ENCODE results near the gene GOLGA3.

GOLGA3 gene

GRCh38 chr12:132748319-132748718, 80.3 kb downstream of the GOLGA3 start:
- DNase-seq (ENCODE audit: extremely low spot score): no peak
- ChIA-PET POLR2A (interaction anchor here (1.0 kb wide), 1 partner anchor 12 kb away, joined by 3 read pairs; no protein-coding TSS in a partner anchor), CTCF (no interaction called here)
- TF ChIP-seq ARNT (IDR thresholded peaks at IDR 0.05) (no peak), ELF4 (IDR thresholded peaks at IDR 0.05) (no peak), SP1 (IDR thresholded peaks at IDR 0.05) (no peak), BHLHE40 (IDR thresholded peaks at IDR 0.05; ENCODE audit: borderline replicate concordance) (no peak), TARDBP (IDR thresholded peaks at IDR 0.05) (no peak), CTBP1 (IDR thresholded peaks at IDR 0.05; ENCODE audit: borderline replicate concordance) (no peak), SUZ12 (IDR thresholded peaks at IDR 0.05) (no peak), HDGF (IDR thresholded peaks at IDR 0.05; ENCODE audit: borderline replicate concordance) (no peak), ZNF384 (IDR thresholded peaks at IDR 0.05) (no peak), FOXK2 (IDR thresholded peaks at IDR 0.05) (no peak), NFRKB (IDR thresholded peaks at IDR 0.05) (no peak), PKNOX1 (IDR thresholded peaks at IDR 0.05) (no peak), FOXM1 (IDR thresholded peaks at IDR 0.05; ENCODE audit: borderline replicate concordance) (no peak), L3MBTL2 (conservative IDR thresholded peaks at IDR 0.05) (no peak), LEF1 (IDR thresholded peaks at IDR 0.05; ENCODE audit: borderline replicate concordance) (no peak), FOXA1 (IDR thresholded peaks at IDR 0.05) (no peak)

- ChIA-PET CTCF (no interaction called here), POLR2A (no interaction called here)
- DNase-seq (ENCODE audit: extremely low spot score): no peak
- TF ChIP-seq HDGF (IDR thresholded peaks at IDR 0.05; ENCODE audit: borderline replicate concordance) (no peak), SP1 (IDR thresholded peaks at IDR 0.05) (no peak), ARNT (IDR thresholded peaks at IDR 0.05) (no peak), BHLHE40 (IDR thresholded peaks at IDR 0.05; ENCODE audit: borderline replicate concordance) (no peak), CTBP1 (IDR thresholded peaks at IDR 0.05; ENCODE audit: borderline replicate concordance) (no peak), TARDBP (IDR thresholded peaks at IDR 0.05) (no peak), SUZ12 (IDR thresholded peaks at IDR 0.05) (no peak), NFRKB (IDR thresholded peaks at IDR 0.05) (no peak), PKNOX1 (IDR thresholded peaks at IDR 0.05) (no peak), ELF4 (IDR thresholded peaks at IDR 0.05) (no peak), LEF1 (IDR thresholded peaks at IDR 0.05; ENCODE audit: borderline replicate concordance) (no peak), FOXK2 (IDR thresholded peaks at IDR 0.05) (no peak), FOXM1 (IDR thresholded peaks at IDR 0.05; ENCODE audit: borderline replicate concordance) (no peak), FOXA1 (IDR thresholded peaks at IDR 0.05) (no peak)
Measured at GRCh38 chr12:132747896-132748295, 80.8 kb downstream of the GOLGA3 start.

GRCh38 chr12:132747395-132747794, 81.3 kb downstream of the GOLGA3 start:
- CTCF ChIA-PET: no interaction called here
- TF ChIP-seq SUZ12 (IDR thresholded peaks at IDR 0.05) (no peak), TARDBP (IDR thresholded peaks at IDR 0.05) (no peak), ELF4 (IDR thresholded peaks at IDR 0.05) (no peak), ARNT (IDR thresholded peaks at IDR 0.05) (no peak), FOXA1 (IDR thresholded peaks at IDR 0.05) (no peak), PKNOX1 (IDR thresholded peaks at IDR 0.05) (no peak), NFRKB (IDR thresholded peaks at IDR 0.05) (no peak), SP1 (IDR thresholded peaks at IDR 0.05) (no peak), CTBP1 (IDR thresholded peaks at IDR 0.05; ENCODE audit: borderline replicate concordance) (no peak), ZNF384 (IDR thresholded peaks at IDR 0.05) (no peak), BHLHE40 (IDR thresholded peaks at IDR 0.05; ENCODE audit: borderline replicate concordance) (no peak), HDGF (IDR thresholded peaks at IDR 0.05; ENCODE audit: borderline replicate concordance) (no peak), FOXK2 (IDR thresholded peaks at IDR 0.05) (no peak), FOXM1 (IDR thresholded peaks at IDR 0.05; ENCODE audit: borderline replicate concordance) (no peak), LEF1 (IDR thresholded peaks at IDR 0.05; ENCODE audit: borderline replicate concordance) (no peak), L3MBTL2 (conservative IDR thresholded peaks at IDR 0.05) (no peak)
- POLR2A ChIA-PET: no interaction called here
- DNase-seq (ENCODE audit: extremely low spot score): no peak

GRCh38 chr12:132746613-132747012, 82.1 kb downstream of the GOLGA3 start:
- no peak for TF ChIP-seq FOXK2 (IDR thresholded peaks at IDR 0.05)
- TF ChIP-seq NFRKB (IDR thresholded peaks at IDR 0.05): no peak
- no peak for TF ChIP-seq LEF1 (IDR thresholded peaks at IDR 0.05; ENCODE audit: borderline replicate concordance)
- no peak for TF ChIP-seq FOXA1 (IDR thresholded peaks at IDR 0.05)
- no peak for TF ChIP-seq FOXM1 (IDR thresholded peaks at IDR 0.05; ENCODE audit: borderline replicate concordance)
- no peak for TF ChIP-seq CTBP1 (IDR thresholded peaks at IDR 0.05; ENCODE audit: borderline replicate concordance)
- no peak for TF ChIP-seq L3MBTL2 (conservative IDR thresholded peaks at IDR 0.05)
- no peak for TF ChIP-seq BHLHE40 (IDR thresholded peaks at IDR 0.05; ENCODE audit: borderline replicate concordance)
- TF ChIP-seq SP1 (IDR thresholded peaks at IDR 0.05): no peak
- TF ChIP-seq ELF4 (IDR thresholded peaks at IDR 0.05): no peak
- TF ChIP-seq ZNF384 (IDR thresholded peaks at IDR 0.05): no peak
- no peak for TF ChIP-seq HDGF (IDR thresholded peaks at IDR 0.05; ENCODE audit: borderline replicate concordance)
- TF ChIP-seq PKNOX1 (IDR thresholded peaks at IDR 0.05): no peak
- no peak for TF ChIP-seq TARDBP (IDR thresholded peaks at IDR 0.05)
- no peak for TF ChIP-seq ARNT (IDR thresholded peaks at IDR 0.05)
- no peak for TF ChIP-seq SUZ12 (IDR thresholded peaks at IDR 0.05)
- POLR2A ChIA-PET: no interaction called here
- CTCF ChIA-PET: no interaction called here
- DNase-seq (ENCODE audit: extremely low spot score): no peak

GRCh38 chr12:132743831-132744230, 84.8 kb downstream of the GOLGA3 start:
- TF ChIP-seq PKNOX1 (IDR thresholded peaks at IDR 0.05): no peak
- TF ChIP-seq ARNT (IDR thresholded peaks at IDR 0.05): no peak
- no peak for TF ChIP-seq SUZ12 (IDR thresholded peaks at IDR 0.05)
- TF ChIP-seq NFRKB (IDR thresholded peaks at IDR 0.05): no peak
- no peak for TF ChIP-seq ELF4 (IDR thresholded peaks at IDR 0.05)
- no peak for TF ChIP-seq TARDBP (IDR thresholded peaks at IDR 0.05)
- no peak for TF ChIP-seq CTBP1 (IDR thresholded peaks at IDR 0.05; ENCODE audit: borderline replicate concordance)
- no peak for TF ChIP-seq LEF1 (IDR thresholded peaks at IDR 0.05; ENCODE audit: borderline replicate concordance)
- TF ChIP-seq SP1 (IDR thresholded peaks at IDR 0.05): no peak
- TF ChIP-seq FOXA1 (IDR thresholded peaks at IDR 0.05): no peak
- no peak for TF ChIP-seq HDGF (IDR thresholded peaks at IDR 0.05; ENCODE audit: borderline replicate concordance)
- no peak for TF ChIP-seq FOXM1 (IDR thresholded peaks at IDR 0.05; ENCODE audit: borderline replicate concordance)
- TF ChIP-seq BHLHE40 (IDR thresholded peaks at IDR 0.05; ENCODE audit: borderline replicate concordance): no peak
- no peak for TF ChIP-seq L3MBTL2 (conservative IDR thresholded peaks at IDR 0.05)
- ChIA-PET CTCF (interaction anchor here (0.6 kb wide), 1 partner anchor 69 kb away, joined by 3 read pairs; no protein-coding TSS in a partner anchor), POLR2A (no interaction called here)
- no peak for DNase-seq (ENCODE audit: extremely low spot score)

Data from HEK293T (cell line).